IMR-90 (cell line): ENCODE measurements around the gene SV2B. TPM values are rescaled to one million over a fixed set of nuclear protein-coding genes. Genes with fewer than 3 reads are reported as not detected.

Source experiments
- ATAC-seq: fragments of 200-7000 bp; cut with Tn5 transposase; 2 replicates; pipeline ENCODE4 v1.9.1; 2020; ENCODE audit warnings: low read depth, mild to moderate bottlenecking, moderate library complexity
- BruUV-seq: library from RNA; stranded (reverse); fragments of 400-500 nt; replicated peaks from 2 replicates; lab custom pipeline; 2021; lab: Mats Ljungman, UMichigan
- CTCF ChIA-PET: fragments of 300-600 bp; formaldehyde crosslinking; extraction: SDS; loops from one replicate; lab custom pipeline; 2021; ENCODE audit warnings: antibody characterized with exemption; lab: Yijun Ruan, JAX
- POLR2A ChIA-PET: fragments of 300-600 bp; sonication (Branson Sonifier 250); formaldehyde crosslinking; loops from one replicate; lab custom pipeline; 2022; ENCODE audit warnings: antibody characterized with exemption; ENCODE audit not compliant: unreplicated experiment; lab: Charles Lee
- DNase-seq: peaks from one replicate; pipeline ENCODE4 v3.0.0; 2013
- H2AFZ ChIP-seq: replicated peaks from 2 replicates; pipeline ENCODE3; 2013; ENCODE audit warnings: low read length, mild to moderate bottlenecking; ENCODE audit not compliant: poor library complexity
- H2AK5ac ChIP-seq: 2 replicates; pipeline ENCODE4 v1.6.1; 2013; ENCODE audit warnings: low read depth, low read length, inconsistent platforms
- H2AK9ac ChIP-seq: replicated peaks from 2 replicates; pipeline ENCODE3; 2013; ENCODE audit warnings: mild to moderate bottlenecking, low read depth, low read length, moderate library complexity; ENCODE audit not compliant: poor library complexity
- H2BK120ac ChIP-seq: 2 replicates; pipeline ENCODE4 v1.6.1; 2013; ENCODE audit warnings: low read depth, low read length, inconsistent platforms
- H2BK15ac ChIP-seq: 3 replicates; pipeline ENCODE4 v1.6.1; 2013; ENCODE audit warnings: low read depth, low read length, inconsistent platforms
- H2BK20ac ChIP-seq: 2 replicates; pipeline ENCODE4 v1.6.1; 2013; ENCODE audit warnings: low read depth, mild to moderate bottlenecking, inconsistent platforms, low read length, moderate library complexity
- H2BK5ac ChIP-seq: 2 replicates; pipeline ENCODE4 v1.6.1; 2013; ENCODE audit warnings: mild to moderate bottlenecking, low read depth, low read length, inconsistent platforms; ENCODE audit not compliant: poor library complexity, severe bottlenecking
- H3K14ac ChIP-seq: replicated peaks from 2 replicates; pipeline ENCODE4 v1.6.1; 2013; ENCODE audit warnings: low read depth, low read length, inconsistent platforms
- H3K18ac ChIP-seq: 2 replicates; pipeline ENCODE4 v1.6.1; 2013; ENCODE audit warnings: low read depth, low read length, control low read depth
- H3K23ac ChIP-seq: 2 replicates; pipeline ENCODE4 v1.6.1; 2013; ENCODE audit warnings: low read depth, low read length, inconsistent platforms
- H3K27ac ChIP-seq: 2 replicates; pipeline ENCODE4 v1.5.1; 2013; ENCODE audit warnings: mild to moderate bottlenecking, control low read depth, low read length; ENCODE audit not compliant: insufficient read depth
- H3K27me3 ChIP-seq: 2 replicates; pipeline ENCODE4 v1.6.1; 2013; ENCODE audit warnings: low read length; ENCODE audit not compliant: control insufficient read depth, insufficient read depth
- H3K36me3 ChIP-seq: 2 replicates; pipeline ENCODE4 v1.6.1; 2013; ENCODE audit warnings: low read length, mixed read lengths; ENCODE audit not compliant: control insufficient read depth, insufficient read depth
- H3K4ac ChIP-seq: 2 replicates; pipeline ENCODE4 v1.6.1; 2013; ENCODE audit warnings: low read depth, low read length, inconsistent platforms
- H3K4me1 ChIP-seq: 2 replicates; pipeline ENCODE4 v1.6.1; 2013; ENCODE audit warnings: low read length, mixed read lengths; ENCODE audit not compliant: control insufficient read depth, insufficient read depth
- H3K4me2 ChIP-seq: 2 replicates; pipeline ENCODE4 v1.6.1; 2013; ENCODE audit warnings: low read depth, mild to moderate bottlenecking, control low read depth, low read length, moderate library complexity
- H3K4me3 ChIP-seq: 2 replicates; pipeline ENCODE4 v1.5.1; 2013; ENCODE audit warnings: low read depth, mild to moderate bottlenecking, control low read depth, low read length, moderate library complexity; ENCODE audit not compliant: insufficient read depth
- H3K56ac ChIP-seq: 2 replicates; pipeline ENCODE4 v1.6.1; 2013; ENCODE audit warnings: low read length, inconsistent platforms; ENCODE audit not compliant: insufficient read depth; ENCODE audit errors: extremely low read depth
- H3K79me1 ChIP-seq, 2 experiments: 2 replicates each; pipeline ENCODE4 v1.6.1; 2013; ENCODE audit warnings: low read length in 2 of 2, inconsistent platforms in 1 of 2, low read depth in 1 of 2
- H3K9ac ChIP-seq: 2 replicates; pipeline ENCODE4 v1.6.1; 2013; ENCODE audit warnings: low read depth, low read length, control low read depth
- H3K9me1 ChIP-seq: 2 replicates; pipeline ENCODE4 v1.6.1; 2013; ENCODE audit warnings: low read length, inconsistent platforms; ENCODE audit not compliant: insufficient read depth
- H3K9me3 ChIP-seq: 2 replicates; pipeline ENCODE4 v1.6.1; 2013; ENCODE audit warnings: low read length; ENCODE audit not compliant: control insufficient read depth, insufficient read depth
- H4K20me1 ChIP-seq: 2 replicates; pipeline ENCODE4 v1.6.1; 2013; ENCODE audit warnings: low read length, inconsistent platforms; ENCODE audit not compliant: insufficient read depth
- H4K5ac ChIP-seq: 2 replicates; pipeline ENCODE4 v1.6.1; 2013; ENCODE audit warnings: mild to moderate bottlenecking, low read depth, low read length, control low read depth
- H4K8ac ChIP-seq, 2 experiments: 2 replicates each; pipeline ENCODE4 v1.6.1; 2013; ENCODE audit warnings: low read depth in 2 of 2, low read length in 2 of 2, control low read depth in 1 of 2, inconsistent platforms in 1 of 2
- H4K91ac ChIP-seq: 2 replicates; pipeline ENCODE4 v1.6.1; 2013; ENCODE audit warnings: low read depth, low read length, inconsistent platforms; ENCODE audit not compliant: insufficient read depth
- BHLHE40 ChIP-seq: fragments of 150-350 bp; IDR thresholded peaks from 2 replicates; pipeline ENCODE4 v1.6.1; 2016; ENCODE audit warnings: mild to moderate bottlenecking, low read depth, low read length
- CEBPB ChIP-seq: IDR thresholded peaks from 2 replicates; pipeline ENCODE4 v1.6.1; 2012; ENCODE audit warnings: low read depth, low read length, improper control_type of control experiment
- CHD1 ChIP-seq: IDR thresholded peaks from 2 replicates; pipeline ENCODE4 v1.6.1; 2012; ENCODE audit warnings: low read depth, low read length, improper control_type of control experiment
- FOS ChIP-seq: fragments of 150-350 bp; IDR thresholded peaks from 2 replicates; pipeline ENCODE4 v1.6.1; 2016; ENCODE audit warnings: low read depth, low read length
- MXI1 ChIP-seq: IDR thresholded peaks from 2 replicates; pipeline ENCODE4 v1.6.1; 2012; ENCODE audit warnings: low read depth, mild to moderate bottlenecking, low read length, moderate library complexity, borderline replicate concordance
- RAD21 ChIP-seq: IDR thresholded peaks from 2 replicates; pipeline ENCODE4 v1.6.1; 2012; ENCODE audit warnings: low read length, improper control_type of control experiment
- WGBS, 2 experiments: methylation state at CpG; one replicate each; pipeline versions ENCODE4 v1.1.5 to v1.1.7; 2013; ENCODE audit warnings: missing lambda C conversion rate in 2 of 2; ENCODE audit not compliant: insufficient read length in 1 of 2; ENCODE audit errors: extremely low coverage in 2 of 2; 5-methylcytosine and 5-hydroxymethylcytosine counted together
- dilution Hi-C: fragments of 300-500 bp; cut with HindIII; formaldehyde crosslinking; loops from one replicate; pipeline ENCODE4 v1.14.3; 2018; ENCODE audit warnings: low sequenced_read_pairs; ENCODE audit not compliant: unreplicated experiment
- in situ Hi-C: fragments of 300-500 bp; cut with MboI; formaldehyde crosslinking; loops from 3 replicates; pipeline ENCODE4 v1.14.3; 2019; ENCODE audit warnings: low sequenced_read_pairs, inconsistent platforms, mixed read lengths
- intact Hi-C: fragments of 100-400 bp; cut with micrococcal nuclease; formaldehyde crosslinking; loops from 2 replicates; pipeline ENCODE4 v1.10.0; 2022
- polyA plus RNA-seq, 3 experiments: library from polyadenylated mRNA; depleted of rRNA; stranded (reverse); fragments of >200 nt; gene quantifications; 2 replicates each; pipeline ENCODE4 v1.2.3, GENCODE V29; 2012; ENCODE audit warnings: low replicate concordance in 1 of 3
- total RNA-seq: library from RNA; depleted of rRNA; stranded (reverse); fragments of >200 nt; gene quantifications from 2 replicates; pipeline ENCODE4 v1.2.3, GENCODE V29; 2012

The SV2B gene
- total and polyA plus RNA-seq, 2 of the 4 experiments (the other 2 are of a cell fraction), result not detected

- BruUV-seq, result no TSS peak
- Histone ChIP-seq H4K5ac (no peak overlapping the region), H4K8ac (no peak overlapping the region), H3K27ac (no peak overlapping the region), H3K9me3 (no peaks in the 10 kb centered on the region), H3K4ac (no peak overlapping the region), H2AK9ac (no peak overlapping the region), H2BK5ac (no peak overlapping the region), H3K56ac (no peak overlapping the region), H2AK5ac (no peak overlapping the region), H3K14ac (no peak overlapping the region), H2AFZ (no peak overlapping the region), H3K9ac (no peak overlapping the region), H3K36me3 (no peaks in the 10 kb centered on the region), H3K9me1 (no peaks in the 10 kb centered on the region), H3K4me3 (no peak overlapping the region), H3K4me2 (no peak overlapping the region), H3K18ac (no peak overlapping the region), H2BK15ac (no peak overlapping the region), H3K27me3 (no peaks in the 10 kb centered on the region), H3K23ac (no peak overlapping the region), H4K91ac (no peak overlapping the region), H2BK120ac (no peak overlapping the region), H3K79me1 (no peaks in the 10 kb centered on the region), H2BK20ac (no peak overlapping the region), H3K4me1 (no peaks in the 10 kb centered on the region), H4K20me1 (no peaks in the 10 kb centered on the region)
- ChIA-PET CTCF (no interaction called here), POLR2A (no interaction called here)
- dilution Hi-C loops (no loop called here), intact Hi-C loops (no loop called here), in situ Hi-C loops (no loop called here)
- TF ChIP-seq BHLHE40, result no peak
- no peak for TF ChIP-seq CEBPB
- no peak for TF ChIP-seq MXI1
- TF ChIP-seq FOS, result no peak
- TF ChIP-seq RAD21, result no peak
- TF ChIP-seq CHD1, result no peak
- WGBS, 2 experiments, result no CpG with 5 or more reads among the region's 1 CpG
- DNase-seq, result no peak
- no peak for ATAC-seq
Observed at GRCh38 chr15:91165850-91166249, 65.8 kb downstream of the SV2B start.
